SH-SY5Y (cell line): ENCODE measurements around the gene SLC12A3.

Source experiments
- GATA2 ChIP-seq: IDR thresholded peaks from 2 replicates; pipeline ENCODE4 v1.6.1; 2011; ENCODE audit warnings: mild to moderate bottlenecking, low read depth, low read length
- GATA3 ChIP-seq: IDR thresholded peaks from 2 replicates; pipeline ENCODE4 v1.6.1; 2011; ENCODE audit warnings: low read depth, mild to moderate bottlenecking, low read length, moderate library complexity

DNA sequence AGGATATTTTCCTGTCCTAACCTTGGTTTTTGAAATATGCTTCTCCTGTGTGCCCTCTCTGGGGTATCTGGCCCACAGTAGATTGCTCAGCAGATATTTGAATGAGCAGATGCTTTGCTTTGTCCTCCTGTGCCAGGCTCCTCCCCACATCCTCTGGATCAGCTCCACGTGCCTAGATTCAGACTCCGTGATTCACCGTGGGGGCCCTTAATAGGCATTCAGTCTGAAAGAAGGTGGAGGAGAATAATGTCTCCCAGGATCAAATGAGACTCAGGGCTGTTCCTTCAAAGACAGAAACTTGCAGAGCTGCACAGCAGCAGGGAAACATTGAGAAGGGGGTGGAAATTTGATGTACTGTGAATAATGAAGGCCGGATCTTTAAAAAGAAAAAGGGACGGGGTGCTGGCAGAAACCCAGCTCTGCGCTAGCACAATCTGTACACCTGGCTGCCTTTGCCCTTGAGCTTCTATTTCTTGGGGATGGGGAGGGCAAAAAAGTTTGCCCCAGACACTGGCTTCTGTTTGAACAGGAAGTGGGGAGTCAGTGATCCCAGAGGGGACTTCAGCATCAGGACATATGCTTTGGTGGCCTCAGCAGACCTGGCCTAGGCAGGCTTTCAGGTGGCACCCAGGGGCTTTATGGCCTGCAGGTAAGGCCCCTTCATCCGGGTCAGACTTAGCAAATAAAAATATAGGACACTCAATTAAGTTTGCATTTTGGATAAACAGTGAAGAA is 15.9 kb upstream of the SLC12A3 start:
- TF ChIP-seq GATA2 (peak; percentile 82), GATA3 (no peak; the same call in 1 of the 2 replicates)
